Stimulated activated naive CD8-positive, alpha-beta T cell treated with anti-CD3 and anti-CD28 coated beads, Interleukin-15, Interleukin-2, amounts not matched to agents 100 ng/mL and 50 ng/mL, for 24 hours (primary cell): ENCODE measurements around the gene CDCA5.

Source experiments
- H3K27ac Mint-ChIP-seq: one replicate; pipeline ENCODE4 v1.8.0; 2021; ENCODE audit warnings: mild to moderate bottlenecking, mixed read lengths
- H3K27me3 Mint-ChIP-seq: one replicate; pipeline ENCODE4 v1.8.0; 2021; ENCODE audit warnings: mixed read lengths
- H3K36me3 Mint-ChIP-seq: one replicate; pipeline ENCODE4 v1.8.0; 2021; ENCODE audit warnings: low read depth, mixed read lengths
- H3K4me1 Mint-ChIP-seq: one replicate; pipeline ENCODE4 v1.8.0; 2021; ENCODE audit warnings: low read depth, mixed read lengths
- H3K4me3 Mint-ChIP-seq: one replicate; pipeline ENCODE4 v1.8.0; 2021; ENCODE audit warnings: mild to moderate bottlenecking, mixed read lengths
- H3K9me3 Mint-ChIP-seq: one replicate; pipeline ENCODE4 v1.8.0; 2021; ENCODE audit warnings: mixed read lengths

CDCA5 gene, protein sequence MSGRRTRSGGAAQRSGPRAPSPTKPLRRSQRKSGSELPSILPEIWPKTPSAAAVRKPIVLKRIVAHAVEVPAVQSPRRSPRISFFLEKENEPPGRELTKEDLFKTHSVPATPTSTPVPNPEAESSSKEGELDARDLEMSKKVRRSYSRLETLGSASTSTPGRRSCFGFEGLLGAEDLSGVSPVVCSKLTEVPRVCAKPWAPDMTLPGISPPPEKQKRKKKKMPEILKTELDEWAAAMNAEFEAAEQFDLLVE

DNA sequence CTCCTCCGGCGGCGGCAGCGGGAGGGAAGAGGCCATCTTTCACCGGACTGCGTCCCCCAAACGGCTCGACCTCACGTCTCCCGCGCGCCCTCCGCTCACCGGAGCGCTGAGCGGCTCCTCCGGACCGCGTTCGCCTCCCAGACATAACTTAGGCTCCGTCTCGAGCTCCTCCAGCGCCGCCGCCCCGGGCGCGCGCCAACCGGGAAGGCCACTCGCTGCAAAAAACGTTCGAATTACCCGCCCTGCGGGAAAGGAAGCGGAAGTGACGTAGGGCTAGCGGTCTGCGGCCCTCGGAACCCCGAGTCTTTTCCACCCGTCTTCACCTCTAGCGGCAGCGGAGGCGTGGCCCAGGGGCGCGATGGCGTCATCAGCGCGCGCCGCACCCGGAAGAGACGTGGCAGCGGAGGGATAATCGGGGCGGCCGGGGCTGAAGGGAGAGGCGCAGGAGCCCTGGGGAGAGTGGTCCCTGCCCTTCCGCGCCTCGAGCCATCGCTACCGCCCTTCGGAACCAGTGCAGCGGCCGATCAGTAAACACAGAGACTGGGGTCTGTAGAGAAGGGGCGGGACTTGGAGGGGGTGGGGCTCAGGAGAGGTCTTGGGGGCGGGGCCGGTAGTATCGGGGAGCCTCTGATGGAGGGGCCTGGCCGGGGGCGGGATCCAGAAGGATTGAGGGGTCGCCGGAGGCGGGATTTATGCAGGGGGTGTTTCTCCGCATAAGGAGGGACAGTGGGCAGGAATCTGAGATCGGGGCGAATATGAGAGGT lies at the start of gene CDCA5, which contains the start of gene ZFPL1:
Gene CDCA5 (minus strand): TSS at position 207 of the 764 bp plus-strand sequence. CDS start 62 bp downstream, at position 145.
Gene ZFPL1 (plus strand): TSS at position 389 of the 764 bp plus-strand sequence. CDS start 477 bp downstream, outside the sequence.
- Mint-ChIP-seq H3K36me3 (peaks cover 60% of the 10 kb centered on the region), H3K27me3 (no peaks in the 10 kb centered on the region), H3K27ac (peak within 1 kb of the TSS; percentile 95), H3K4me1 (peaks cover 59% of the 10 kb centered on the region), H3K9me3 (no peaks in the 10 kb centered on the region), H3K4me3 (peak within 1 kb of the TSS; percentile 99)

DNA sequence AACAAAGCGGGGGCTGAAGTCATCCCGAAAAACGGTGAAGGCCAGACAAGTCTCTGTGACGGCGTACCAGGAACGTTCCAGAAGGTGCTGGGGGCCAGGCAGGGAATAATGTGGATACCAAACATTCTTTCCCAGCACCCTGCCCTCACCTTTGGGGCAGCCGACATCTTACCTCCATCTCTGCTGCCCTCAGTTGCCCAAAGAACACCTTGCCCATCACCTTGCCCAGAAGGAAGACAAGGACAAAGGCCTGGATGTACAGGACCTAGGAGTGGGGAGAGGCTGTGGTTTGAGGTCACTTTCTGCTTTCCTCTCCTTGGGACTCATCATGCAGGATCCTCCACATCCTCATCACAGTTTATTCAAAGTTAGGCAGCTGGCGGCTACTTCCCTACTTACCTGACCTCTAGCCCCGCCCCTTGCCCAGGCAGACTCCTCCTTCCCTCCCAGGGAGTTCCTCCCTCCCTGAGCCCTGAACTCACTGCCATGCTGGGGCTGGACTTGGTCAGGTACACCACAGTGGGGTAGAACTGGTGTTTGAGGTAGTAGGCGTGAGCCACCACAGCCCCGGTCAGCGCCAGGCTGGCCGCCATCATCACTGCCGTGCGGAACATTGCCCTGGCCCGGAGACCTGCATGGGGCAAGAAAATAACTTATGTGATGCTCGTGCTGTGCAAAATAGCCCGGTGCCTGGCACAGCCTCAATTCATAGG lies 49.3 kb upstream of the CDCA5 start:
- no peaks in the 10 kb centered on the region for H3K9me3 Mint-ChIP-seq
- peak overlapping the region; percentile 99 for H3K4me3 Mint-ChIP-seq
- H3K36me3 Mint-ChIP-seq = peaks cover 7% of the 10 kb centered on the region
- H3K27ac Mint-ChIP-seq = peak overlapping the region; percentile 100
- peaks cover 54% of the 10 kb centered on the region for H3K4me1 Mint-ChIP-seq
- no peaks in the 10 kb centered on the region for H3K27me3 Mint-ChIP-seq

DNA sequence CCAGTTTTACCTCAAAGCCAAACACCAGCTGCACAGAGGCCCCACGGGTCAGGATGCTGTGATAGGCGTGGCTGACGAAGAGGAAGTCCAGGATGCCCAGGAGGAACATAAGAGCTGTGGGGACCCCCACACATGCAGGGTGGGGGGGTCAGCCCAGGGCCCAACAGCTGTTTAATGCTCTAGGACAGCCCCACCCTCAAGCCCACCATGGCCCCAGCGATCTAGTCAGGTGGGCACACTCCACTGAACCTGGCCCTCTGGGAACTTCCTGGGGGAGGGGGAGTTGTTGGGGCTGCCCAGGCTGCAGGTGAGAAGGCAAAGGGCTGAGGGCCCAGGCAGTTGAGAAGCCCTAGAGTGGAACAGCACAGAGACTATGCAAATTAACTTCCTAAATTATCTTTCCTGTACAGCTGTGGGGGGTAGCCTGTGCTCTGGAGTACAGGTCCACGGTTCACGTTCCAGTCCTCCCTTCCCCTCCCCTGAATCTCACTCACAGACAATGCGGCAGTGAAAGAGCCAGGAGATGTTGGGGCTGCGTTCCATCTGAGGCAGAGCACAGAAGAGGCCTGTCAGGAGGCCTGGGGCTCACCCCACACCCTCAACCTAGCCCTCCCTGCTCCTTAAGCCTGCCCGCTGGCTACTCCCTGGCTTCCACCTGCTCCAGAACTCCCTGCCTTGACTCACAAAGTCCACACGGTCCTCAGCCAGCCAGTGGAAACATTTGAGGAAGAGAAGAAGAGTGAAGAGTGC lies 48.6 kb upstream of the CDCA5 start:
- H3K27ac Mint-ChIP-seq = peak overlapping the region; percentile 100
- H3K36me3 Mint-ChIP-seq = peaks cover 9% of the 10 kb centered on the region
- H3K9me3 Mint-ChIP-seq = no peaks in the 10 kb centered on the region
- H3K4me1 Mint-ChIP-seq = peaks cover 54% of the 10 kb centered on the region
- peak overlapping the region; percentile 99 for H3K4me3 Mint-ChIP-seq
- H3K27me3 Mint-ChIP-seq = no peaks in the 10 kb centered on the region

DNA sequence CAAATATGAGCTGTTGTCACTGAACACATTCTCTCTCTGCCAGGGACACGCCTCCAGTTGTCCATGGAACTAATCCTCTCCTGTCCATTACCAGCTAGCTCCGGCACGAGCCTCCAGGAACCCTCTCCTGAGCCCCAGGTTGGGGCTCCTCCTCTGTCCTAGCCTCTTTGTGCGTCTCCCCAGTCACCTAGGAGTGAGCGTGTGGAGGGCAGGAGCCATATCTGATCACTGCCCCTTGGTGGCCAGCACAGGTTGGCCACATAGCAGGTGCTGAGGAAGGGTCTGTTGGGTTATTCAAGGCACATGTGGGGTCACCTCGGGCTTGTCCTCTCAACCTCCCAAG lies 48.0 kb upstream of the CDCA5 start:
- H3K4me3 Mint-ChIP-seq = no peak overlapping the region
- no peaks in the 10 kb centered on the region for H3K9me3 Mint-ChIP-seq
- H3K27ac Mint-ChIP-seq = no peak overlapping the region
- no peaks in the 10 kb centered on the region for H3K27me3 Mint-ChIP-seq
- peaks cover 53% of the 10 kb centered on the region for H3K4me1 Mint-ChIP-seq
- peaks cover 14% of the 10 kb centered on the region for H3K36me3 Mint-ChIP-seq

DNA sequence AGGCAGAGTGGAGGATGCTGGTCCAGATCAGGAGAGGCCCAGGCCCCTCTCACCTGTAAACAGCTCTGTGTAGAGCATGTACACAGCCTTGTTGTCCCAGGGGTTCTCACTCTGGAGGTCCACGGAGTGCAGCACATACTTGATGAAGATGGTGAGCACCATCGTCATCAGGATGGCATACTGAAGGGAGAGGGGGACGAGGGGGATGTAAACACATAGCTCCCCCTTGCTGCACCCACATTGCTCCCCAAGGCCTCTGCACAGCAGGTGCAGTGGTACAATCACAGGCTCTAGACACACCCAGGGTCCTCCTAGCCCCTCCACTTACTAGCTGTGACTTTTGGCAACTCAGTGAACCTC lies 47.6 kb upstream of the CDCA5 start:
- Mint-ChIP-seq H3K4me1 (peaks cover 49% of the 10 kb centered on the region), H3K27ac (no peak overlapping the region), H3K9me3 (no peaks in the 10 kb centered on the region), H3K36me3 (peaks cover 19% of the 10 kb centered on the region), H3K27me3 (no peaks in the 10 kb centered on the region), H3K4me3 (no peak overlapping the region)

DNA sequence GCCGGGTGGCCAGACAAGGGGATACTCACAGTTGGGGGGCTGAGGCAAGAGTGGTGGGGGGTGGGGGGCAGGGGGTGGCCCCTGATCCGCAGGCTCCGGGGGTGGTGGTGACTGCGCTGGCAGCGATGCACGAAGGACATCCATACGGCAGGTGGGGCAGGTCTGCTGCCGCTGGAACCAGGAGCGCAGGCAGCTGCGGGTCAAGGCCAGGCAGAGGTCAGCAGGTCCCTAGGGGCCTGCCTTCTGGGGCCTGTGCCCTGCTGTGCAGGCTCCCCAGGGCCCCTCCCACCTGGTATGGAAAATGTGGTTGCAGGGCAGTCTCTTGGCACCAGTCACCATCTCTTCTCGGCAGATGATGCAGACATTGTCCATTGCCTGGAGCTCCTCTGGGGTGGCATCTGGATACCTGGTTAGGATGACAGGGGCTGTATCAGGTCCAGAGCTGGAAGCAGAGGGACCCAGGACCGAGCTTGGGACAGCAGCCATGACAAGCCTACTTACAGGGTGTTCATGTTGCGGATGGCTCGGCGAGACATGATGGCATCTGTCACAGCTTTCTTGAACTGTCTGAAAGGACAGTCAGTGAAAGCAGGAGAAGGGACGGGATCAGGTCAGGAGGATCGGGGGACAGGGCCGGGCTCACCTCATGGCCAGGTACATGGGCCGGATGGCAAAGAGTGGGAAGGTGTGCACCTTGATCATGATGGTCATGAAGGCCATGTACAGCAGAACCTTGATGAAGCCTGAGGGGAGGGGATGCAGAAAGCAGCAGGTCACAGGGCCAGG lies 47.0 kb upstream of the CDCA5 start:
- H3K27ac Mint-ChIP-seq = no peak overlapping the region
- H3K36me3 Mint-ChIP-seq = peaks cover 22% of the 10 kb centered on the region
- H3K27me3 Mint-ChIP-seq = no peaks in the 10 kb centered on the region
- H3K4me3 Mint-ChIP-seq = no peak overlapping the region
- no peaks in the 10 kb centered on the region for H3K9me3 Mint-ChIP-seq
- peaks cover 43% of the 10 kb centered on the region for H3K4me1 Mint-ChIP-seq

DNA sequence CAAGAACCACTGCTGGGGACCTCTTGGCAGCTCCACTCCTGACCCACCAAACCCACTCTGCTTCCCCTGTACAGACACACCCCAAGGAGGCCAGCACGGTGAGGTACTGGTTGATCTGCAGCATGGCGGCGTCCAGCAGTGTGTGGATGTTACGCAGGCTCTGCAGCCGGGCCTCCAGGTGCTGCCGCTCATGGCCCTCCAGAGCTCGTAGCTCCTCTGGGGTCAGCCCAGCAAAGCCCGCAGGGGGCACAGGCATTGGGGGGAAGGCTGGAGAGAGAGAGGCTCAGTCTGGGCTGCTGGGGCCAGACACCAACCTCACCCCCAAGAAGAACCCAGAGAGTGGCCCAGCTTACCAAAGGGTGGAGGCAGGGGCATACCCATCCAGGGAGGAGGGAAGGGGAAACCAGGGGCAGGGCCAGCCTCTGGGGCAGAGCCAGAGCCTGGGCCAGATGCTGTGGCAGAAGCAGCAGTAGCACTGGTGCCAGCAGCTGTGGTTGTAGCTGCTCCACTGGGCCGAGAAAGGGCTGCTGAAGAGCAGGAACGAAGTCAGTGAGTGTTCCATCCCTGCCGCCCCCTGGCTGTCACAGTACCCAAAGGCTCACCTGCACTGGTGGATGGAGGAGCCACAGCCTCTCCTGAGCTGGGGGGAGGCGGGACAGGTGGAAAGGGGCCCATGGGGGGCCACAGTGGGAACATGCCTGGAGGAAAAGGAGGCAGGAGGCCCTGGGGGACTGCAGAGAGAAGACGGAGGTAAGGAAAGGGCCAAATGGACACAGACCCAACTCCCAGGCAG lies 46.0 kb upstream of the CDCA5 start:
- peaks cover 26% of the 10 kb centered on the region for H3K36me3 Mint-ChIP-seq
- no peaks in the 10 kb centered on the region for H3K9me3 Mint-ChIP-seq
- H3K4me1 Mint-ChIP-seq = peaks cover 34% of the 10 kb centered on the region
- H3K4me3 Mint-ChIP-seq = no peak overlapping the region
- no peaks in the 10 kb centered on the region for H3K27me3 Mint-ChIP-seq
- H3K27ac Mint-ChIP-seq = no peak overlapping the region

DNA sequence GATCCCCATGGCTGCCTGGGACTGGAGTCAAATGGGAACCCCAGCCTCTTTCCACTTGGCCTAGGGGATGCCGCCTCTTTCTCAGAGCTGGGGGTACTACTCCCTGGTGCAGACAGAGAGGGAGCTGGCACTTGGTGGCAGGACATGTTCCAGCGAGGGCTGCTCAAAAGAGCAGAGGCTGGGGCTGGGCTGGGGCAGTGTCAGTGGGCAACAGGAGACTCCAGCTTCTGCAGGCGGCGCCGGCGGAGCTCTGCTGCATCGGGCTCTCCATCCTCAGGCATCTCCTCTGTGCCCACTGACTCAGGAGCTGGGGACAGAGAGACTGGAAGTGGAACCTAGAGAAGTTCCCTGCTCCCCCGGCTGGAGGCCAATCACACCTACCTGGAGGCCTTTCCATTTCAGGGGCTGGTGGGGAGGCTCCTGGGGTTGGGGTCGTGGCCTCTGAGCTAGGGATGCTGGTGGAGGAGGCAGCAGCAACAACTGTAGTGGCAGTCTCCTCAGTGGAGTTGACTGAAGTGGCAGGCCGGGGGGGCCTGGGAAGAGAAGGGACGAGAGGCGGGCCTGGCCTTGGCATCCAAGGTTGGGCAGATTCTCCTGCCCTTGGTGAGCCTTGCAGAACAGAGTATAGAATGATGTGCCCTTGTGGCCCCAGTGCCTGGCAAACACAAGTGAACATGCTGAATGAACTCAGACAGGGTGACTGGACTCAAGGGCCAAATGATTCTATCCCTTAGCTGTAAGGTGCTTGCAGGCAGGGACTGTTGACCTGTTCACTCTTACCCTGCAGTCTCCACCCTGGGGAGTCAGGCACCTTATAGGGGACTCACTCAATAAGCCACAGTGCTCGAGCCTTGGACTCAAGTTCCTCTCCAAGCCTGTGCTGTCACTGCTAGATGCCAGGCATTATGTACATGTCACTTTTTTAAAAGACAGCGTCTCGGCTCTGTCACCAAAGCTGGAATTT lies 44.6 kb upstream of the CDCA5 start:
- Mint-ChIP-seq H3K9me3 (no peaks in the 10 kb centered on the region), H3K4me1 (peaks cover 36% of the 10 kb centered on the region), H3K27me3 (no peaks in the 10 kb centered on the region), H3K36me3 (peaks cover 33% of the 10 kb centered on the region), H3K4me3 (no peak overlapping the region), H3K27ac (no peak overlapping the region)

DNA sequence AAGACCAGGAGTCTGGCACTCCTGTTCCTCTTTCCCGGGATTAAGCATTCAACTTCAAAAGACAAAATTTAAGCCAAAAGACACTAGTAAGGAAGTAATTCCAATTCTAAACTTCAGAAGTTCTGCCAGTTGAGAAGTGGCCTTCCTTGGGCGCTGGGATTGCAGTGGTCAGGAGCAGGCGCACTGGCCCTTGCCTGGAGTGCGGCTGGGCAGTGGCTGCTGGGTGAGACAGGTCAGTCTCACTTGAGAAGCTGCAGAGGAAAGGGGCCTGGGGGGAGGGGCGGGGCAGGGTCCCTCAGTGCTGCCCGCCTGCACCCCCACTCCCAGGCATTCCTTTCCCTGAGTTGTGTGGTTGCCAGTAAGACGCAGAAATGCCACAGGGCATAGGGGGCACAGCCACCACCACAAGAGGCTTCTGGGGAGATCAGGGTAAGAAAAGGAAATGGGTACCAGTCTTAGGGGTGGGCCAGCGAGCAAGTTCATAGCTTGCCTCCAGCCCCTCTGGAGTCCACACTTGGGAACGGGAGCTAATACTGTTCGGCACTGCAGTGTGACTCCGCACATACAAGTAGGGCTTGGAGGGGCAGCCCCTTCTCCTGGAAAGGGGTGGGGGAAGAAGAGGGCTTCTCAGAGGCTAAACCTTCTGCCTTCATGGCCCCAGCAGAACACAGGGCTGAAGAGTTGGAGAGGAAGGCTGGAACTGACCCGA lies 43.8 kb upstream of the CDCA5 start:
- Mint-ChIP-seq H3K9me3 (no peaks in the 10 kb centered on the region), H3K4me1 (peaks cover 34% of the 10 kb centered on the region), H3K4me3 (no peak overlapping the region), H3K27me3 (no peaks in the 10 kb centered on the region), H3K36me3 (peaks cover 33% of the 10 kb centered on the region), H3K27ac (no peak overlapping the region)

DNA sequence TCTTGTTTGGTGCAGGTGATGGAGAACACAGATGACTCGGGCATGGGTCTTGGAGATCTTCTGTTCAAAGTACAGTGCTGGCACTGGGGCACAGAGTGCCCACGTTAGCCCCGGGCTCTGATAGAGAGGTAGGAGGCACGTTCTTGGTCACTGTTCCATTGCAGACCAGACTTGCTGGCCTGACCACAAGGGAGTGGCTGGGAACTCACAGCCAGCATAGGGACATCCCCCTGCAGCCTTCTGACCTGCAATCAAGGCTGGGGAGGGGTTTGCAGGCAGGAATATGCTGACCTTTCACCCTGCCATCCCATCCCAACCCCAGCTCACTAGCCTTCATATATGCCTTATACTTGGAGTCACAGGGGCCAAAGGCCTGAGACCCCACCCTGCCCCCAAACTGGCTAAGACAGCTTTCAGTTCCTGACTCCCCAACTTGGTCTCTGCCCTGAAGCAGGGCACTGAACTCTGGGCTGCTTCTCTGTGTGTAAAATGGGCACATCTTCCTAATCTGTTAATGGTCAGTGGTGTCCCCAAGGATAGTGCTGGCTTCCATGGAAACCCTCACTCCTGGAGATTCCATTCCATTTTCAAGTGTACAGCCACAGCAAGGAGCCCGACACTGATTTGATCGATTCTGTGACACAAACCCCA lies 42.9 kb upstream of the CDCA5 start:
- peak overlapping the region; percentile 15 for H3K27ac Mint-ChIP-seq
- H3K4me3 Mint-ChIP-seq = no peak overlapping the region
- H3K27me3 Mint-ChIP-seq = no peaks in the 10 kb centered on the region
- peaks cover 33% of the 10 kb centered on the region for H3K4me1 Mint-ChIP-seq
- peaks cover 41% of the 10 kb centered on the region for H3K36me3 Mint-ChIP-seq
- no peaks in the 10 kb centered on the region for H3K9me3 Mint-ChIP-seq

DNA sequence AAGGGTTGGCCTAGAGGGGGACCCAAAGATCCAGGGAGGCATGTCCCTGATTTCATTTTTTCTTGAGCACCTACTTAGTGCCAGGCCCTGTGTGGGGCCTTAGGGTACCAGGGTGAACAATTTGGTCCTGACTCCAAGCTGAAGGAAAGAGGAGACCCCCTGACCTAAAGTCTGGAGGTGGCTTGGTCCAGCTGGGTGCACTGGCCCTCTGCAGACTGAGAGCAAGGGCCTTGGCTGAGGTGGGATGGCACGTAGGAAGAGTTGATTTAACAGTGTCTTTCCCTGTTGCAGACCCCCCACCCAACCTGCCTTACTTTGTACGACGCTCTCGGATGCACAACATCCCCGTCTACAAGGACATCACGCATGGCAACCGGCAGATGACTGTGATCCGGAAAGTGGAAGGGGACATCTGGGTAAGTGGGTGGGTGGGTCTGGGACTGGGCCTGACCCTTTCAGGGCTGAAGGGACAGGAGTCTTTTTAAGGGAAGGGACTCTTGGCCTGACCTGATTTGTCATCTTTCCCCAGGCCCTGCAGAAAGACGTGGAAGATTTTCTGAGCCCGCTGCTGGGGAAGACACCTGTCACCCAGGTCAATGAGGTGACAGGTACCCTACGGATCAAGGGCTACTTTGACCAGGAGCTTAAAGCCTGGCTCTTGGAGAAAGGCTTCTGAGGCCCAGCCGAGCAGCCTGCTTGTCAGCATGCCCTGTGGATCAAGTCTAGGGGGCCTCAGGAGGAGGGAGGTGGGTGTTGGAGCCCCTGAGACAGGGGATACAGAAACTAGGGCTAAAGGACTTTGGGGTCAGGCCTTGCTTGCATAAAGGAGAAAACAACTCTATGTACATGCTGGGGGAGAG lies 41.6 kb upstream of the CDCA5 start:
- Mint-ChIP-seq H3K4me3 (no peak overlapping the region), H3K27ac (no peak overlapping the region), H3K36me3 (peaks cover 47% of the 10 kb centered on the region), H3K4me1 (peaks cover 38% of the 10 kb centered on the region), H3K9me3 (no peaks in the 10 kb centered on the region), H3K27me3 (no peaks in the 10 kb centered on the region)
